HepG2 (cell line): ENCODE results near the gene SLC9A5. TPM values are rescaled to one million over a fixed set of nuclear protein-coding genes. Genes with fewer than 3 reads are reported as not detected.

ENCODE experiments used
- ATAC-seq: fragments of 200-7000 bp; cut with Tn5 transposase; 3 replicates; pipeline ENCODE4 v1.9.1; 2020; ENCODE audit warnings: mild to moderate bottlenecking, moderate library complexity
- BruUV-seq: library from RNA; stranded (reverse); fragments of 400-500 nt; replicated peaks from 2 replicates; lab custom pipeline; 2021; lab: Mats Ljungman, UMichigan
- CTCF ChIA-PET: fragments of 300-600 bp; formaldehyde crosslinking; extraction: SDS; loops from one replicate; lab custom pipeline; 2021; ENCODE audit warnings: low total read pairs, inconsistent platforms, low intra/inter-chr PET ratio; lab: Yijun Ruan, JAX
- POLR2A ChIA-PET: fragments of 350-600 bp; sonication (Branson Sonifier 250); formaldehyde crosslinking; loops from one replicate; lab custom pipeline; 2020; ENCODE audit warnings: antibody characterized with exemption, inconsistent platforms; lab: Yijun Ruan, JAX
- DNase-seq: peaks from one replicate; pipeline ENCODE4 v3.0.0-alpha.2; 2015; ENCODE audit warnings: low spot score
- FAIRE-seq: peaks from 3 replicates; lab custom pipeline; 2011; peaks lifted over from hg19 to GRCh38; lab: Jason Lieb, UNC
- H2AFZ ChIP-seq: one replicate; pipeline ENCODE4 v1.6.1; 2011; ENCODE audit warnings: low read length, inconsistent platforms
- H3K27ac ChIP-seq: fragments of 300-600 bp; 3 replicates; pipeline ENCODE4 v1.8.0; 2011; ENCODE audit warnings: mixed run types, mild to moderate bottlenecking, mixed read lengths, low read length, inconsistent platforms; ENCODE audit not compliant: insufficient read depth; ENCODE audit errors: extremely low read length
- H3K27me3 ChIP-seq, 2 experiments: fragments of 200-600 bp in 1 of 2; 2 replicates in 1 of 2; 3 replicates in 1 of 2; pipeline versions ENCODE4 v1.6.0 to v1.8.0; 2011; ENCODE audit warnings: low read length in 2 of 2, mild to moderate bottlenecking in 2 of 2, moderate library complexity in 2 of 2, inconsistent platforms in 1 of 2; ENCODE audit not compliant: insufficient read depth in 2 of 2, control insufficient read depth in 1 of 2
- H3K36me3 ChIP-seq, 2 experiments: fragments of 200-600 bp in 1 of 2; replicated peaks in 1 of 2; 2 replicates in 1 of 2; 3 replicates in 1 of 2; pipeline versions ENCODE4 v1.5.1 to v1.8.0; 2011; ENCODE audit warnings: low read length in 2 of 2, inconsistent platforms in 1 of 2; ENCODE audit not compliant: insufficient read depth in 2 of 2, control insufficient read depth in 1 of 2
- H3K4me1 ChIP-seq: 2 replicates; pipeline ENCODE4 v1.5.1; 2012; ENCODE audit warnings: low read length, inconsistent platforms; ENCODE audit not compliant: insufficient read depth
- H3K4me2 ChIP-seq: 2 replicates; pipeline ENCODE4 v1.6.0; 2011; ENCODE audit warnings: low read depth, low read length, inconsistent platforms
- H3K4me3 ChIP-seq, 3 experiments: fragments of 200-600 bp in 1 of 3; sonication (generic), shearing (Covaris generic) in 1 of 3; replicated peaks in 1 of 3; 2 replicates each; pipeline ENCODE4 v1.5.1; 2011 to 2016; ENCODE audit warnings: low read length in 3 of 3, inconsistent platforms in 2 of 3, low read depth in 2 of 3, mild to moderate bottlenecking in 2 of 3, control low read depth in 1 of 3, mixed read lengths in 1 of 3; ENCODE audit not compliant: insufficient read depth in 1 of 3
- H3K79me2 ChIP-seq: one replicate; pipeline ENCODE4 v1.6.1; 2011; ENCODE audit warnings: low read length, inconsistent platforms; ENCODE audit not compliant: insufficient read depth
- H3K9ac ChIP-seq: 2 replicates; pipeline ENCODE4 v1.6.0; 2011; ENCODE audit warnings: mild to moderate bottlenecking, low read depth, low read length, inconsistent platforms; ENCODE audit not compliant: insufficient read depth
- H3K9me3 ChIP-seq: 2 replicates; pipeline ENCODE4 v1.5.1; 2012; ENCODE audit warnings: mild to moderate bottlenecking, low read length
- H4K20me1 ChIP-seq: 2 replicates; pipeline ENCODE4 v1.6.0; 2011; ENCODE audit warnings: inconsistent platforms, mild to moderate bottlenecking, low read length, moderate library complexity; ENCODE audit not compliant: insufficient read depth
- AGO2 ChIP-seq: fragments of 200-400 bp; formaldehyde crosslinking; optimal IDR thresholded peaks from 2 replicates; pipeline ENCODE3; 2017; ENCODE audit warnings: mild to moderate bottlenecking, low read depth, low read length, moderate library complexity
- GTF2F1 ChIP-seq: fragments of 150-350 bp; IDR thresholded peaks from 2 replicates; pipeline ENCODE4 v1.6.1; 2014; ENCODE audit warnings: low read length
- HDAC1 ChIP-seq: sonication (generic); formaldehyde crosslinking; IDR thresholded peaks from 2 replicates; pipeline ENCODE4 v1.5.1; 2020; ENCODE audit warnings: mild to moderate bottlenecking, missing genetic modification reagents
- KLF16 ChIP-seq, 2 experiments: sonication (generic) in 1 of 2; formaldehyde crosslinking in 1 of 2; IDR thresholded peaks; 2 replicates each; pipeline versions ENCODE4 v1.6.1 to v1.8.0; 2016 to 2023; ENCODE audit warnings: missing genetic modification reagents in 2 of 2, missing compliant biosample characterization in 1 of 2
- NFE2L1 ChIP-seq: sonication (generic); formaldehyde crosslinking; IDR thresholded peaks from 2 replicates; pipeline ENCODE4 v1.4.0; 2020; ENCODE audit warnings: missing genetic modification reagents, mild to moderate bottlenecking, borderline replicate concordance
- RBFOX2 ChIP-seq: fragments of 200-400 bp; formaldehyde crosslinking; IDR thresholded peaks from 2 replicates; pipeline ENCODE4 v1.6.1; 2017; ENCODE audit warnings: low read depth, mild to moderate bottlenecking, low read length
- RNF219 ChIP-seq: sonication (generic); formaldehyde crosslinking; IDR thresholded peaks from 2 replicates; pipeline ENCODE4 v1.5.0; 2020; ENCODE audit warnings: mild to moderate bottlenecking, missing genetic modification reagents
- SNAI1 ChIP-seq: sonication (generic); formaldehyde crosslinking; IDR thresholded peaks from 2 replicates; pipeline ENCODE4 v1.5.0; 2020; ENCODE audit warnings: mild to moderate bottlenecking, missing genetic modification reagents, borderline replicate concordance
- SP2 ChIP-seq: sonication (generic); formaldehyde crosslinking; IDR thresholded peaks from 2 replicates; pipeline ENCODE4 v1.5.1; 2020; ENCODE audit warnings: mild to moderate bottlenecking, missing genetic modification reagents
- SP4 ChIP-seq: sonication (generic); formaldehyde crosslinking; IDR thresholded peaks from 2 replicates; pipeline ENCODE4 v1.8.1; 2023; ENCODE audit warnings: mild to moderate bottlenecking, missing genetic modification reagents
- WIZ ChIP-seq: sonication (generic); formaldehyde crosslinking; IDR thresholded peaks from 2 replicates; pipeline ENCODE4 v1.5.1; 2020; ENCODE audit warnings: mild to moderate bottlenecking, missing genetic modification reagents
- ZFP1 ChIP-seq: IDR thresholded peaks from 2 replicates; pipeline ENCODE4 v1.6.1; 2016
- ZNF263 ChIP-seq: sonication (generic); formaldehyde crosslinking; IDR thresholded peaks from 2 replicates; pipeline ENCODE4 v1.4.0; 2020; ENCODE audit warnings: missing genetic modification reagents
- ZNF879 ChIP-seq: sonication (generic); formaldehyde crosslinking; IDR thresholded peaks from 2 replicates; pipeline ENCODE4 v1.8.1; 2023; ENCODE audit warnings: missing genetic modification reagents
- WGBS: methylation state at CpG from one replicate; pipeline ENCODE4 v1.1.6; 2017; ENCODE audit warnings: low lambda C conversion rate; 5-methylcytosine and 5-hydroxymethylcytosine counted together
- in situ Hi-C: cut with HindIII; loops from 2 replicates; pipeline ENCODE4 v1.10.0; 2017; ENCODE audit warnings: low pct_unique_long_range_greater_than_20kb; ENCODE audit not compliant: extremely low pct_ligation_motif_present
- intact Hi-C: fragments of 100-400 bp; cut with micrococcal nuclease; formaldehyde crosslinking; loops from one replicate; pipeline ENCODE4 v1.10.0; 2022; ENCODE audit not compliant: unreplicated experiment
- polyA plus RNA-seq, 8 experiments: library from polyadenylated mRNA; depleted of rRNA in 3 of 8; stranded (reverse) in 7 of 8; unstranded in 1 of 8; fragments of >200 nt; fragmentation: Illumina TruSeq in 4 of 8; extraction: Trizol in 4 of 8; gene quantifications; 2 replicates each; pipeline versions ENCODE4 v1.2.1 to v1.2.3, GENCODE V29; 2011 to 2016; ENCODE audit warnings: low read depth in 4 of 8, missing spikeins in 1 of 8, mixed read lengths in 1 of 8; ENCODE audit not compliant: insufficient read depth in 1 of 8
- total RNA-seq, 5 experiments: library from RNA; depleted of rRNA; stranded (reverse); fragments of >200 nt; fragmentation: Illumina TruSeq; extraction: Trizol; gene quantifications; 2 replicates each; pipeline ENCODE4 v1.2.3, GENCODE V29; 2016; ENCODE audit warnings: low read depth in 1 of 5

Gene SLC9A5
- total and polyA plus RNA-seq, 2 of the 13 experiments (the other 11 are each of a cell fraction or from before 2014, with no cell fraction given) = 0.58 to 1.4 TPM

DNA sequence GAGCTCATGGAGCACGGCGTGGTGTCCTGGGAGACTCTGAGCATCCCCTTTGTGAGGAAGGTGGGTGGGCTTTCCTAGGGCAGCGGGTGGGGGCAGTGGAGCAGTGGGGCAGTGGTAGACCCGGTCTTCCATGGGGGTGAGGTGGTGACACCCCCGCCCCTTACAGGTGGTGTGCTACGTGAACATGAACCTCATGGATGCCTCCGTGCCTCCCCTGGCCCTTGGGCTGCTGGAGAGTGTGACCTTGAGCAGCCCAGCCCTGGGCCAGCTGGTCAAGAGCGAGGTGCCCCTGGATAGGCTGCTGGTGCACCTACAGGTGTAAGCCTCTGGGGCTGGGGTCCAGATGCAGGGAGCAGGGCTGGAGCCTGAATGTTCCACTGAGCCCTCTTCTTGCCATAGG is 48.3 kb upstream of the SLC9A5 start:
- no peak overlapping the region for H3K4me2 ChIP-seq

More for the DNA sequence above, 48.3 kb upstream of the SLC9A5 start:
- intact Hi-C loops = no loop called here
- ATAC-seq = no peak
- POLR2A ChIA-PET = interaction anchor here (0.9 kb wide), 1 partner anchor 8 kb away, joined by 3 read pairs; the partner anchor contains the start of gene E2F4
- BruUV-seq = no TSS peak
- peaks cover 46 to 63% of the 10 kb centered on the region in 2 experiments for H3K36me3 ChIP-seq
- TF ChIP-seq GTF2F1 = no peak
- TF ChIP-seq SP4 (CRISPR knock-in tag) = no peak
- no peak for TF ChIP-seq SNAI1 (CRISPR knock-in tag)
- TF ChIP-seq SP2 (CRISPR knock-in tag) = no peak
- 0 out of 2 replicates have a peak, but pooled peaks have one; percentile 34 for TF ChIP-seq RBFOX2
- TF ChIP-seq AGO2 = peak; percentile 64
- no peak for TF ChIP-seq HDAC1
- TF ChIP-seq ZNF879 (CRISPR knock-in tag) = no peak
- TF ChIP-seq KLF16 (CRISPR knock-in tag; IDR thresholded peaks at IDR 0.05) = no peak
- TF ChIP-seq ZNF263 = no peak
- TF ChIP-seq ZFP1 (CRISPR knock-in tag) = no peak
- TF ChIP-seq WIZ = no peak
- TF ChIP-seq NFE2L1 (CRISPR knock-in tag) = no peak
- no peak for TF ChIP-seq RNF219 (CRISPR knock-in tag)
- TF ChIP-seq, all 625 proteins: peak for 2
- CTCF ChIA-PET = no interaction called here
- no peaks in the 10 kb centered on the region for H4K20me1 ChIP-seq
- in situ Hi-C loops = no loop called here
- DNase-seq (no peak), FAIRE-seq (no peak)
- H3K27me3 ChIP-seq = no peaks in the 10 kb centered on the region
- H3K4me1 ChIP-seq = peaks cover 5% of the 10 kb centered on the region
- H2AFZ ChIP-seq = no peak overlapping the region
- no peaks in the 10 kb centered on the region for H3K9me3 ChIP-seq
- no peak overlapping the region for H3K9ac ChIP-seq
- H3K79me2 ChIP-seq = no peaks in the 10 kb centered on the region
- no peak overlapping the region for H3K4me3 ChIP-seq
- no peak overlapping the region for H3K27ac ChIP-seq
- 97% methylated on average over 5 of the region's 8 CpGs for WGBS
